HEK293T (cell line): ENCODE data around the gene PTPRG.
"Not testable (repeated sequence)": the region's sequence is repeated elsewhere in the genome, so short reads cannot be mapped to it uniquely, and the experiment has no call there.

Source experiments
- CTCF ChIA-PET: fragments of 350-600 bp; formaldehyde crosslinking; extraction: SDS; loops from one replicate; lab custom pipeline; 2021; ENCODE audit warnings: antibody characterized with exemption, inconsistent platforms; lab: Yijun Ruan, JAX
- POLR2A ChIA-PET: fragments of 350-600 bp; formaldehyde crosslinking; extraction: SDS; loops from one replicate; lab custom pipeline; 2020; ENCODE audit warnings: antibody characterized with exemption, inconsistent platforms; lab: Yijun Ruan, JAX
- DNase-seq: peaks from one replicate; pipeline ENCODE4 v3.0.0; 2012; ENCODE audit warnings: mixed read lengths; ENCODE audit errors: extremely low spot score
- ARNT ChIP-seq: fragments of 450-650 bp; IDR thresholded peaks from 2 replicates; pipeline ENCODE4 v1.6.1; 2017; ENCODE audit warnings: mild to moderate bottlenecking
- BHLHE40 ChIP-seq: fragments of 450-650 bp; IDR thresholded peaks from 2 replicates; pipeline ENCODE4 v1.6.1; 2016; ENCODE audit warnings: mild to moderate bottlenecking, moderate library complexity, borderline replicate concordance
- CTBP1 ChIP-seq: fragments of 450-650 bp; IDR thresholded peaks from 2 replicates; pipeline ENCODE4 v1.6.1; 2016; ENCODE audit warnings: borderline replicate concordance
- ELF4 ChIP-seq: fragments of 450-650 bp; IDR thresholded peaks from 2 replicates; pipeline ENCODE4 v1.6.1; 2017; ENCODE audit warnings: antibody characterized with exemption
- FOXA1 ChIP-seq: fragments of 450-650 bp; IDR thresholded peaks from 2 replicates; pipeline ENCODE4 v1.6.1; 2016; ENCODE audit warnings: mild to moderate bottlenecking
- FOXK2 ChIP-seq: fragments of 450-650 bp; IDR thresholded peaks from 2 replicates; pipeline ENCODE4 v1.6.1; 2016; ENCODE audit warnings: mild to moderate bottlenecking
- FOXM1 ChIP-seq: fragments of 450-650 bp; IDR thresholded peaks from 2 replicates; pipeline ENCODE4 v1.6.1; 2017; ENCODE audit warnings: mild to moderate bottlenecking, borderline replicate concordance
- HDGF ChIP-seq: fragments of 450-650 bp; IDR thresholded peaks from 2 replicates; pipeline ENCODE4 v1.6.1; 2017; ENCODE audit warnings: antibody characterized with exemption, borderline replicate concordance
- L3MBTL2 ChIP-seq: fragments of 450-650 bp; conservative IDR thresholded peaks from 2 replicates; pipeline ENCODE4 v1.6.1; 2016; ENCODE audit warnings: mild to moderate bottlenecking
- LEF1 ChIP-seq: fragments of 450-650 bp; IDR thresholded peaks from 2 replicates; pipeline ENCODE4 v1.6.1; 2017; ENCODE audit warnings: mild to moderate bottlenecking, borderline replicate concordance
- NFRKB ChIP-seq: fragments of 450-650 bp; IDR thresholded peaks from 2 replicates; pipeline ENCODE4 v1.6.1; 2016; ENCODE audit warnings: mild to moderate bottlenecking, moderate library complexity
- SP1 ChIP-seq: fragments of 450-650 bp; IDR thresholded peaks from 2 replicates; pipeline ENCODE4 v1.6.1; 2017
- SUZ12 ChIP-seq: fragments of 450-650 bp; IDR thresholded peaks from 2 replicates; pipeline ENCODE4 v1.6.1; 2016; ENCODE audit warnings: mild to moderate bottlenecking
- TARDBP ChIP-seq: fragments of 450-650 bp; IDR thresholded peaks from 2 replicates; pipeline ENCODE4 v1.6.1; 2016
- ZNF384 ChIP-seq: fragments of 450-650 bp; IDR thresholded peaks from 2 replicates; pipeline ENCODE4 v1.6.1; 2016
- TF ChIP-seq, protein P1 (sequence below): fragments of 450-650 bp; IDR thresholded peaks from 2 replicates; pipeline ENCODE4 v1.6.1; 2016

Gene PTPRG

DNA sequence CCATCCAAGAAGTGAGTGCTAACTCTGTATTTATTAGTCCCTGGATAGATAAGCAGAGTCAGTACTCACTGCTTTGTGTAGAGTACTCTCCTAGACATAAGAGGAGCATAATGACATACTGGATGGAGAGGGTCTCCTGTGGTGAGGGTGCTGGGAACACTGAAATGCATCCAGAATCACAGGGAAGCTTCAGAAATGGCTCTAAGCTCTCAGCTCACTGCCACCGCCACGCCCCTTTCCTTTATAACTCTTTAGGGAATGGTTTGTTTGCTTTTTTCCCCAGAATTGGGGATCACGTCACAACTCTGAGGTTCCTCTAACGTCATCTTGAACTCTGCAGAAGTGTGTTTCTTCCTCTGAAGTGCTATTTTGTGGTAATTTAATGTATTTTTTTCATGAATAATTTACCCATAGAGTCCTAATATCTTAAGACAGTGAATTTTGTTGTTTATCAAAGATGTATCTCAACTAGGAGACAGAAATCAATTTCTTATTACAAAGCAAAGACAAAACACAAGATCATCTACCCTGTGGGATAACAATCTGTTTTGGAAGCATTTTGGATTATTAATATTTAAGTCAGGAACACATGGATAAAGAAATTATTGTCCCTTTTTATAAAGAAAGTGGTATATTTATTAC lies 154.6 kb downstream of the PTPRG start:
- DNase-seq = peak; percentile 28
- ChIA-PET CTCF (interaction anchor here (0.6 kb wide), 1 partner anchor 15 kb away, joined by 5 read pairs; no protein-coding TSS in a partner anchor), POLR2A (no interaction called here)
- TF ChIP-seq FOXM1 (no peak), ZNF384 (no peak), TARDBP (no peak)

DNA sequence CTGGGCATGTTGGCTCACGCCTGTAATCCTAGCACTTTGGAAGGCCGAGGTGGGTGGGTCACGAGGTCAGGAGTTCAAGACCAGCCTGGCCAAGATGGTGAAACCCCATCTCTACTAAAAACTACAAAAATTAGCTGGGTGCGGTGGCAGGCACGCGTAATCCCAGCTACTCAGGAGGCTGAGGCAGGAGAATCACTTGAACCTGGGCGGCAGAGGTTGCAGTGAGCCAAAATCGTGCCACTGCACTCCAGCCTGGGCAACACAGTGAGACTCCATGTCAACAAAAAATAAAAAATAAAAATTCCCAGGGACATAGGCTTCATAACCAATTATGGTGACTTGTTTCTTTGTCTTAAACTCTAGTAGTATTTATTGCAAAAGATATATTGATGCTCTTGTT lies 155.3 kb downstream of the PTPRG start:
- DNase-seq, CTCF ChIA-PET, POLR2A ChIA-PET: not testable (repeated sequence)

DNA sequence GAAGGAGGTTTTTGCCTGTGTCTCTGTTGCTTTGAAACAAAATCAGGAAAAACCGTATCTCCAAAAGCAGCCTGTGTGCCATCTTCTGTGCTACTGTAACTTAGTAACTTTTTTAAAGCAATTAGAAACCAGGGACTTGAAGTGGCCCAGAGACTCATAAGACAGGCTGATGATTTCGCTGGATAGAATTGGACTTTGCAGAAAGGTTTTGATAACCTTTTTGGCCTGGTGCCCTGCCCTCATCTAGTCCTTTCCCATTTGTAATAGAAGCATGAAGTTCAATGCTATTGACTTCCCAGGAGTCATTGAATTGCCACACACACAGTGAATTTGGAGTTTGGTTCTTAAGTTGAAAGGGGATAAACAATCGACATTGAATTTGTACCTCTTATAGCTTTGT lies 157.2 kb downstream of the PTPRG start:
- POLR2A ChIA-PET = no interaction called here
- TF ChIP-seq HDGF (no peak), SP1 (no peak), LEF1 (no peak), L3MBTL2 (no peak), NFRKB (no peak), ZNF384 (no peak), FOXA1 (no peak)
- TF ChIP-seq, protein P1, sequence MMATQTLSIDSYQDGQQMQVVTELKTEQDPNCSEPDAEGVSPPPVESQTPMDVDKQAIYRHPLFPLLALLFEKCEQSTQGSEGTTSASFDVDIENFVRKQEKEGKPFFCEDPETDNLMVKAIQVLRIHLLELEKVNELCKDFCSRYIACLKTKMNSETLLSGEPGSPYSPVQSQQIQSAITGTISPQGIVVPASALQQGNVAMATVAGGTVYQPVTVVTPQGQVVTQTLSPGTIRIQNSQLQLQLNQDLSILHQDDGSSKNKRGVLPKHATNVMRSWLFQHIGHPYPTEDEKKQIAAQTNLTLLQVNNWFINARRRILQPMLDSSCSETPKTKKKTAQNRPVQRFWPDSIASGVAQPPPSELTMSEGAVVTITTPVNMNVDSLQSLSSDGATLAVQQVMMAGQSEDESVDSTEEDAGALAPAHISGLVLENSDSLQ = no peak
- CTCF ChIA-PET = no interaction called here
- DNase-seq = no peak

DNA sequence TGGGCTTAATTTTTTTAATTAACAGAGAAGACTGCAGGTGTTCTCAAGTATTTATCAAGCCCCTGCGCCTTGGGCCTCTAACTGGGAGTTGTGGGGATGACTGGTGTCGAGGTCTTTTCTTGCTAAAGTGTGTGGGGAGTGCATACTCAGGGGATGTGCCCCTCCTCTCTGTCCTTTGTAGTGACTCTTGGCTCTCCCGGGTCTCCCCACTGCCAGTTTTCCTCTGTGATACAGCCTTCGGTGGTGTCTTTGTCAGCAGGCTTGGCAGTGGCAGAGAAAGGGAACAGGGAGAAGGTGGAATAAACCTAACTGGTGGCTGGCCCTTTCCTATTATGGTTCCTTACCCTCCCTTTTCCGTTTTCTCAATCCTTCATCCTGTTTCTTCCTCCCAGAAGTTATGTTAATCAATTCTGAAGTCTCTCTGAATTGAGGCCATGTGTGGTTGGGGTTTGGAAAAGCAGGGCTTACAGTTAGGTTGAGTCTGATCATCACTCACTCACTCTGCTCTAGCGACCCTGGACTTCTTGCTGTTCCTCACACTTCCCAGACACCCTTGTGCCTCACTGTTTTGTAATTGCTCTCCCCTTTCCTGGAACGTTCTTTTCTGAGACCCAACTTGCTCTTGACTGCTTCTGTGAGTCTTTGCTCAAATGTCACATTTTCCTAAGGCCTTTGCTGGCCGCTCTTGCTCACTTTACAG lies 158.1 kb downstream of the PTPRG start:
- no peak for DNase-seq
- ChIA-PET POLR2A (no interaction called here), CTCF (no interaction called here)
- no peak for TF ChIP-seq FOXK2
- no peak for TF ChIP-seq HDGF
- TF ChIP-seq FOXM1 = no peak
- TF ChIP-seq TARDBP = no peak
- no peak for TF ChIP-seq SP1
- TF ChIP-seq LEF1 = no peak
- no peak for TF ChIP-seq ELF4
- TF ChIP-seq L3MBTL2 = no peak
- TF ChIP-seq ZNF384 = no peak
- no peak for TF ChIP-seq FOXA1
- no peak for TF ChIP-seq BHLHE40
- TF ChIP-seq CTBP1 = no peak
- no peak for TF ChIP-seq NFRKB
- TF ChIP-seq ARNT = no peak
- no peak for TF ChIP-seq SUZ12
- TF ChIP-seq, protein P1 = no peak

DNA sequence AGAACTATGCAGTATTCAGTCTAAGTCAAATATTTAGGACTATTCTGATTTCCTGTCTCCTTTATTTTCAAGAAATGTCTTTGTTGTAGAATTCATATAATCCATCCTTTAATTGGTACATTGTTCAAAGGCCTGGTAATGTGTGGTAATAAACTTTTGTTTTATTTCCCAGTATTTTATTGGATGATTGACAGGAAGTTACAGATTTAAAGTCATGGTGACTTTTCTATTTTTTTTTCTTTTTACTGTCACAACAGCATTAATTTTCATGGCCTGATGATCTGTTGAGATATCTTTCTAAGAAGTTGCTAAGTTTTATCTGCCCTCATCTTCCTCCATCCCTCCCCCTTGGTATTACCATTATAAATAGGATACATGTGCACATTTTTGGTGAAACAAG lies 161.7 kb downstream of the PTPRG start:
- ChIA-PET CTCF (no interaction called here), POLR2A (no interaction called here)
- no peak for DNase-seq
- TF ChIP-seq NFRKB = no peak
- TF ChIP-seq CTBP1 = no peak
- TF ChIP-seq, protein P1 = peak; percentile 86

DNA sequence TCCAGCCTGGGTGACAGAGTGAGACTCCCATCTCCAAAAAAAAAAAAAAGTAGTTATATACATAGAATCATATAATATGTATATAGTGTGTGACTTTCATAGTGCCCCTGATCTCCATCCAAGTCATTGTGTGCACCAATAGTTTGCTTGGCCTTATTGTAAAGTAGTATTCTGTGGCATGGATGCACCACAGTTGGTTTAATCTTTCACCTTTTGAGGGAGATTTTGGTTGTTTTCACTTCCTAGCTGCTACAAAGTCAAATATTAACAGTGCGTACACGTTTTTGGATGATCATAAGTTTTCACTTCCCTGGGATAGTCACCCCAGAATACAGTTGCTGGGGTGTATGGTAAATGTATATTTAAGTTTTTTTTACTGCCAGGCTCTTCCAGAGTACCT lies 162.8 kb downstream of the PTPRG start:
- ChIA-PET CTCF (no interaction called here), POLR2A (no interaction called here)
- no peak for DNase-seq
- no peak for TF ChIP-seq NFRKB
- no peak for TF ChIP-seq LEF1
- no peak for TF ChIP-seq HDGF
- no peak for TF ChIP-seq CTBP1
- TF ChIP-seq L3MBTL2 = no peak
- no peak for TF ChIP-seq SUZ12
- no peak for TF ChIP-seq ZNF384
- no peak for TF ChIP-seq ELF4
- no peak for TF ChIP-seq TARDBP
- no peak for TF ChIP-seq FOXK2
- TF ChIP-seq, protein P1 = no peak
- TF ChIP-seq ARNT = no peak
- no peak for TF ChIP-seq FOXM1
- TF ChIP-seq FOXA1 = no peak
- TF ChIP-seq BHLHE40 = no peak
- no peak for TF ChIP-seq SP1
